ENCODE data around the gene PARVB. TPM values are rescaled to one million over a fixed set of nuclear protein-coding genes. Genes with fewer than 3 reads are reported as not detected.

Gene PARVB
- total RNA-seq, 2 donors from 2014 or later, result 7.8 to 13.5 TPM

GRCh38 chr22:44020981-44021380, 3.1 kb upstream of the PARVB start:
- intact Hi-C loops (cut with DNase I, micrococcal nuclease), result no loop called here
- DNase-seq (no peak), ATAC-seq (no peak)

- ATAC-seq, result peak; percentile 70
Measured at GRCh38 chr22:44023404-44024287, 456 bp upstream of the PARVB start.

GRCh38 chr22:44025171-44026065, 1.3 kb downstream of the PARVB start:
- ATAC-seq (peak; percentile 24), DNase-seq (peak; percentile 62 to 66)
- intact Hi-C loops (cut with DNase I, micrococcal nuclease), result no loop called here

More at GRCh38 chr22:44023404-44024287, 456 bp upstream of the PARVB start:
- DNase-seq, result peak; percentile 30 to 58
- intact Hi-C loops (cut with DNase I, micrococcal nuclease), result no loop called here

GRCh38 chr22:44026066-44026629, 2.0 kb downstream of the PARVB start:
- DNase-seq, result peak in 1 of 2 donors; percentile 11
- intact Hi-C loops (cut with DNase I, micrococcal nuclease), result no loop called here
- peak; percentile 16 for ATAC-seq

GRCh38 chr22:44026630-44027511, 2.8 kb downstream of the PARVB start:
- intact Hi-C loops (cut with DNase I, micrococcal nuclease), result no loop called here
- DNase-seq (peak; percentile 76 to 83), ATAC-seq (peak; percentile 35)

- ATAC-seq (no peak), DNase-seq (no peak)
- intact Hi-C loops (cut with DNase I, micrococcal nuclease), result no loop called here
Measured at GRCh38 chr22:44028091-44028490, 4.0 kb downstream of the PARVB start.

GRCh38 chr22:44029069-44029468, 5.0 kb downstream of the PARVB start:
- DNase-seq (no peak), ATAC-seq (no peak)
- intact Hi-C loops (cut with DNase I, micrococcal nuclease), result no loop called here

GRCh38 chr22:44030051-44030701, 6.1 kb downstream of the PARVB start:
- intact Hi-C loops (cut with DNase I, micrococcal nuclease), result no loop called here
- ATAC-seq (no peak), DNase-seq (no peak)

- DNase-seq (no peak), ATAC-seq (no peak)
- intact Hi-C loops (cut with DNase I, micrococcal nuclease), result no loop called here
Measured at GRCh38 chr22:44030702-44031082, 6.6 kb downstream of the PARVB start.

- DNase-seq (no peak), ATAC-seq (no peak)
- intact Hi-C loops (cut with DNase I, micrococcal nuclease), result no loop called here
Measured at GRCh38 chr22:44031158-44031952, 7.3 kb downstream of the PARVB start.

- intact Hi-C loops (cut with DNase I, micrococcal nuclease), result no loop called here
- no peak for ATAC-seq
- no peak for DNase-seq
Measured at GRCh38 chr22:44032126-44032730, 8.1 kb downstream of the PARVB start.

GRCh38 chr22:44033287-44033686, 9.2 kb downstream of the PARVB start:
- ATAC-seq (no peak), DNase-seq (no peak)
- intact Hi-C loops (cut with DNase I, micrococcal nuclease), result no loop called here

GRCh38 chr22:44033694-44034093, 9.6 kb downstream of the PARVB start:
- intact Hi-C loops (cut with DNase I, micrococcal nuclease), result no loop called here
- no peak for DNase-seq
- ATAC-seq, result no peak

GRCh38 chr22:44037519-44038375, 13.6 kb downstream of the PARVB start:
- ATAC-seq (no peak), DNase-seq (no peak)
- intact Hi-C loops (cut with DNase I, micrococcal nuclease), result no loop called here

- no peak for ATAC-seq
Measured at GRCh38 chr22:44039566-44040171, 15.6 kb downstream of the PARVB start.

More at GRCh38 chr22:44039566-44040171, 15.6 kb downstream of the PARVB start:
- intact Hi-C loops (cut with DNase I, micrococcal nuclease), result no loop called here
- no peak for DNase-seq

Measured in left colon (tissue), 2 donors.